GM20431 (cell line): ENCODE data around the gene PRX.
"Not testable (repeated sequence)": the region's sequence is repeated elsewhere in the genome, so short reads cannot be mapped to it uniquely, and the experiment has no call there.

Source experiments
- in situ Hi-C: fragments of 300-500 bp; cut with MseI, MboI; formaldehyde crosslinking; loops from one replicate; pipeline ENCODE4 v1.15.0; 2020; ENCODE audit warnings: low sequenced_read_pairs; ENCODE audit not compliant: unreplicated experiment

The PRX gene

DNA sequence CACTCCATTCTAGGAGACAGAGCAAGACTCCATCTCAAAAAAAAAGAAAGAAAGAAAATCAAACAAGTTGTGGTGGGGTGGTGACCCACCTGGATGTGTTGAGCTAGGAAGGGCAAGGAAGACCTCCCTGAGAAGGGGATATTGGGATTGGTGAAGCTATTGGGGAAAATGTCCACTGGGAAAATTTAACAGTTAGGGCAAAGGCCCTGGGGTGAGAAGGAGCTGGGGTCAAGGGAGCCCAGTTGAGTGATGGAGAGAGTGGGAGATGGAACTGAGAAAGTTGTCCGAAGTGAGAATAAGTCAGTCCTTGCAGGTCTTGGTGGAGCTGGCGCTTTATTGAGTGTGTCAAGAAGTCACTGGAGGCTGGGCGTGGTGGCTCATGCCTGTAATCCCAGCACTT, 25.1 kb upstream of the PRX start:
- in situ Hi-C loops, result no loop called here

DNA sequence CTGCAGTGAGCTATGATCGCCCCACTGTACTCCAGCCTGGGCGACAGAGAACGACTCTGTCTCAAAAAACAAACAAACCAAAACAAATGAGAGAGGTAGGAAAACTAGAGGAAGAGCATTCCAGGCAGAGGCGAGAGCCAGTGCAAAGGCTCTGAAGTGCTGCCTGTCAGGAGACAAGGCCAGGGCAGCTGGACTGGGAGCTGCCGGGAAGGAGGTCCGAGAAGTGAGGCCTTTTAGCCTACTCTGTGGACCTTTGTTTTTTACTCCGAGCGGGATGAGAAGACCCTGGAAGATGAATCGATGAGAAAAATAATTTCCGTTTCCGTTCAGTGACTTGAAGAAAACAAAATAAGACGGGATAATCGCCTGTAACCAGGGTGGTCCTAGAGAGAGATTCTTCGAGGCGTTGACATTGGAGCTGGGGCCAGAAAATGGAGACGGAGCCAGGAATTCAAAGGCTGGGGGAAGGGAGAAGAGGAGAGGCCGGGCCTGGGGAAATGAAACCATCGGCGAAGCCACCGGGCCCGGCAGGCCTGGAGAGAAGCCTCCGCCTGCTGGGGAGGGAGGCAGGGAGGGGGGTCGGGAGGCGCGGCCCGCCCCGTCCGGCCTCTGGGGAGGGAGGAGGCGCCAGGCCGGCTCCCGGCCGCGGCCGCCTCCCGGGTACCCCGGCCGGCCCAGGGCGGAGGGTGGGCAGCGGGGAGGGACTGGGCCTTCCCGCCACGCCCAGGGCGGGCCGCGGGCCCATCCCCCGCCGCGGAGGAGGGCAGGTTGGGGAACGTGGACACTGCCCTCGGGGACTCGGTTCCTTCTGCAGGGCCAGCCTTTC, 20.4 kb upstream of the PRX start:
- in situ Hi-C loops, result no loop called here

DNA sequence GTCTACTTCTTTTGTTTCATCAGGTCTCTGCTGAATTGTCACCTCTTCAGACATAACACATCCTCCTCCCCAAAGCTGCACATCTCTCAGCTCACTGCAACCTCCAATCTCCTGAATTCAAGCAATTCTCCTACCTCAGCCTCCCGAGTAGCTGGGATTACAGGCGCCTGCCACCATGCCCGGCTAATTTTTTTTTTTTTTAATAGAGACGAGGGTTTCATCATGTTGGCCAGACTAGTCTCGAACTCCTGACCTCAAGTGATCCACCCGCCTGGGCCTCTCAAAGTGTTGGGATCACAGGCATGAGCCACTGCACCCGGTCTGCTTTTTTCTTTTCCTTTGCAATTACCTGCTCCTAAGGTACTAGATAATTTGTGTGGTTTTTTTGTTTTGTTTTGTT, 19.6 kb upstream of the PRX start:
- in situ Hi-C loops, result not testable (repeated sequence)

DNA sequence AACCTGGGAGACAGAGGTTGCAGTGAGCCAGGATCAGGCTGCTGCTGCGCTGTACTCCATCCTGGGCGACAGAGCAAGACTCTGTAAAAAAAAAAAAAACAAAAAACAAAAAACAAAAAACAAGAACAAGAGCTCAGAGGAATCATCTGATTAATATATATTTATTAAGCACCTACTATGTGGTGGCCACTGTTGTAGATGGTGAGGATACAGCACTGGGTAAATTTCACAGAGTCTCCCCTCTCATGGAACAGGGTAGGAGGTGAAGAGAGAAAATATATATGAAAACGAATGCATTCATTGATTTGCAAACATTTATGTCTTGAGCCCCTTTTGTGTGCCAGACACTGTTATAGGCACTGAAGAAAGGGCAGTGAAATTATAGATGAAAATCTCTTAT, 18.5 kb upstream of the PRX start:
- in situ Hi-C loops, result no loop called here

DNA sequence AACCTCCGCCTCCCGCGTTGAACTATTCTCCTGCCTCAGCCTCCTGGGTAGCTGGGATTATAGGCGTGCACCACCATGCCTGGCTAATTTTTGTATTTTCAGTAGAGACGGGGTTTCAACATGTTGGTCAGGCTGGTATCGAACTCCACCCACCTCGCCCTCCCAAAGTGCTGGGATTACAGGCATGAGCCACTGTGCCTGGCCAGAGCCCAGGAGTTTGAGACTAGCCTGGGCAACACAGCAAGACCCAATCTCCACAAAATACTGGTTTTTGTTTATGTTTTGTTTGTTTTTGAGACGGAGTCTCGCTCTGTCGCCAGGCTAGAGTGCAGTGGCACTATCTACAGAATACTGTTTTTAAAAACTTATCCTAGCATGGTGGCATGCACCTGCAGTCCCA, 17.1 kb upstream of the PRX start:
- in situ Hi-C loops, result not testable (repeated sequence)

DNA sequence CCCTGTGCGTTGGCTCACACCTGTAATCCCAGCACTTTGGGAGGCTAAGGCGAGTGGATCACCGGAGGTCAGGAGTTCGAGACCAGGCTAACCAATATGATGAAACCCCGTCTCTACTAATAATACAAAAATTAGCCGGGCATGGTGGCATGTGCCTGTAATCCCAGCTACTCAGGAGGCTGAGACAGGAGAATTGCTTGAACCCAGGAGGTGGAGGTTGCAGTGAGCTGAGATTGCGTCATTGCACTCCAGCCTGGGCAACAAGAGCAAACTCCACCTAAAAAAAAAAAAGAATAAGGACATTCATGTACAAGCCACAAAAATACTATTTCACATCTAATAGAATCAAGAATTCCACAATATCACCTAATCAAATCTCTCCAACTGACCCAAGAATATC, 15.0 kb upstream of the PRX start:
- in situ Hi-C loops, result not testable (repeated sequence)

DNA sequence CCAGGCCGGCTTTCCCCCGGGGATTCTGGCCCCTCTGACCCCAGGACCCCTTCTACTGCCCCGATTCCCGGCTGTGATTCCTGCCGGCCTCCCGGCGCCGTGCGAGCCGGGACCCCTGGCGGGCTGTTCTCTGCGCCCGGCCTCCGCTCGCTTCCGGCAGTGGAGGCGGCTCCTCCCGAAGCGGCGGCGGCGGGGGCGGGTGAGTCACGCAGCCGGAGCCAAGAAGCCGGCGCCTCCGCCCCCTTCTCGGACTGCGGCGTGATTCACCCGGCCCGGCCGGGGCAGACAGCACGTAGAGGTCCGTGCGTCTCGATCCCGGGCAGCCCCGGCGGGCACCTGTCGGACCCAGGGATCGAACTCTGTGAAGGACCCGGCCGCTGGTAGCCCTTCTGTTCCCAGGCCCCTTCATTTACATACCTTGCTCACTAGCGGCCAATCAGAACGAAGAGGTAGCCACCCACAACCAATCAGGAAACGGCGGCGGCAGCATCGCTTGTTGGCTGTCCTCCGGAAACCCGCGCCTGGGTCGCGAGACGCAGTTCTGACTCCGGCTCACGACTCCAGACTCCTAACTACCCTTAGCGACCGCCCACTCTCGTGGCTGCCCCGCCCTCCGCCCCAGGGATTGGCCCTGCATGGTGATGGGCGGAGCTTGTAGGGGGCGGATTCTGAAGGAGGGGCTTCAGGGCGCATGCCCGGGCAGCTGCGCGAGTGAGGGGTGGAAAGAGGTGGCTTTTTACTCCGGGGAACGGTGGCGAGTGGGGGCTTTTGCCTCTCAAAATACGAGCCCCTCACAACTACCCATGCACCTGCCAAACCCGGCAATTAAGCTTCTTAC, 12.5 kb upstream of the PRX start, which contains the start of gene SERTAD1:
Gene SERTAD1, minus strand, starts transcription at position 543 of the 838 bp plus-strand sequence. CDS start 2,446 bp downstream, outside the sequence.
- in situ Hi-C loops, result no loop called here

DNA sequence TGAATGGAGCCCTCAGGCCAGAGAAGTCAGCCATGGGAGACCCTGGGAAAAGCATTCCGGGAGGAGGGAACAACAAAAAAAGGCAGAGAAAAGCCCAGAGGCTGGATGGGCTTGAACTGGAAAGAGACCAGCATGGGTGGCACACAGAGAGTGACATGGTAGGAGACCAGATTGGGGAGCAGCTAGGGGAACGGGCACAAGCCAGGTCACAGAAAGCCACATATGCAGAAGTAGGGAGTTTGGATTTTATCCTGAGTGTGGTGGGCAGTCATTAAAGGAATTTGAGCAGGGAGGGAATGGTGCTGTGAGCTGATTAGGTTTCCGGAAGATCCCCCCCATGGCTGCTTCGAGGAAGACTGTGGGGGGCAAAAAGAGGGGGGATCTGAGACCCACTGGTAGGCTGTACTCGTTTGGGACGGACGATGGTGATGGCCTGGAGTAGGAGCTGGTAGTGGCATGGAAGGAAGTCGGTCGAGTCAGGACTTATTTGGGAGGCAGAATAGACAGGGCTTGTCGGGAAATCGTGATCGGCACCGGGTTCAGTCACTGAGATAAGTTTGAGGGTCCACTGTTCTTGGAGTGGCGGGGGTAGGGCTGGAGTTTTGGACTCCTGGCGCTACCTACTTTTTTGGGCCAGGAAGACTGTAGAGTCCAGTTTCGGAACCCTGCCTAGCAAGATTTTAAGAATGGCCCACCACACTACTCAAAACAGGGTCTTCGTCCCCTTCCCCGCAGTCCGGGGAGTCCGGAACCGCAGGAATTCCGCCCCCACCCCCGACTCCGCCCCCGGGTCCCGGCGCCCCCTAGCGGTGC, 11.7 kb upstream of the PRX start:
- in situ Hi-C loops, result no loop called here

DNA sequence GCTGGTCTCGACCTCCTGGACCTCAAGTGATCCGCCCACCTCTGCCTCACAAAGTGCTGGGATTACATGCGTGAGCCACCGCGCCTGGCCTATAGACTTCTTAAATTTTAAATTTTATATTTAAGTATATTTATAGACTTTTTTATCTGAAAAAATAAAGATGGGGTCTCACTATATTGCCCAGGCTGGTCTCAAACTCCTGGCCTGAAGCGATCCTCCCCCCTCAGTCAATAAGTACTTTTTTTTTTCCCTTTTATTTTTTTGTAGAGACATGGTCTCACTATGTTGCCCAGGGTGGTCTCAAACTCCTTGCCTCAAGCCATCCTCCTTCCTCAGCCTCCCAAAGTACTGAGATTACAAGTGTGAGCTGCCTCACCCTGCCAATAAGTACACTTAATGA, 10.8 kb upstream of the PRX start:
- in situ Hi-C loops, result no loop called here

DNA sequence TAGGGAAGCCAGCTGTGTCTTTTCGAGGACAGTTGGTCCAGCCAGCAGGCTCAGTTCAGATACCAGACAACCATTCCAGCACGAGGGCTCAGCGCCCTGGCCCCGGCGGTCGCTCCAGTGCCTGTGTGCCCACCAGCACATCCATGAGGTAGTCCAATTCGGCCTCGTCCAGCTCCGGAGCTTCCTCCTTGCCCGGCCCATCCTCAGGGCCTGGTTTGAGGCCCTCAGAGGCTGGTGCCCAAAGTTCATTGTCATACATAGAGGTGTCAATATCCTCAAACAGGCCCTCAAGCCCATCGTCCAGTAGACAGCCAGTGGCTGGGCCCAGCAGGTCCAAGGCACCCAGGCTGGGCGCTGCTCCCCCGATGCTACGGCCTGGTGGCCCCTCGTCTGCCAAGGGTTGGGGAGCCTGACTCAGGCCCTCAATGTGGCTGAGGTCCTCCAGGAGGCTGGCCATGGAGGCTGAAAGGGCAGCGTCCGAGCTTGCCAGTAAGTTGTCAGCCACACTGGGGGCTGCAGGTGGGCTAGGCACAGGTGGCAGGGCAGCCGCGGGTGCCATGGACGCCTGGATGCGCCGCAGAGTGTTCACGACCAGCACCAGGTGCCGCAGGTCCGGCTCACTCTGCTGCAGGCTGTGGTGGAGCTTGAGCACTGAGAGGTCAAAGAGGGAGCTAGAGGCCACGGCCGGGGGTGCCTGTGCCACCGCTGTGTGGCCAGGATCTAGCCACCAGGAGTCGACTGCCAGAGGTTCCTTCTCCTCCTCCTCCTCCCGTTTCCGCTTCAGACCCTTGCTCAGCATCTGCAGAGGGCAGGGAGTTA, 9.8 kb upstream of the PRX start:
- in situ Hi-C loops, result no loop called here

DNA sequence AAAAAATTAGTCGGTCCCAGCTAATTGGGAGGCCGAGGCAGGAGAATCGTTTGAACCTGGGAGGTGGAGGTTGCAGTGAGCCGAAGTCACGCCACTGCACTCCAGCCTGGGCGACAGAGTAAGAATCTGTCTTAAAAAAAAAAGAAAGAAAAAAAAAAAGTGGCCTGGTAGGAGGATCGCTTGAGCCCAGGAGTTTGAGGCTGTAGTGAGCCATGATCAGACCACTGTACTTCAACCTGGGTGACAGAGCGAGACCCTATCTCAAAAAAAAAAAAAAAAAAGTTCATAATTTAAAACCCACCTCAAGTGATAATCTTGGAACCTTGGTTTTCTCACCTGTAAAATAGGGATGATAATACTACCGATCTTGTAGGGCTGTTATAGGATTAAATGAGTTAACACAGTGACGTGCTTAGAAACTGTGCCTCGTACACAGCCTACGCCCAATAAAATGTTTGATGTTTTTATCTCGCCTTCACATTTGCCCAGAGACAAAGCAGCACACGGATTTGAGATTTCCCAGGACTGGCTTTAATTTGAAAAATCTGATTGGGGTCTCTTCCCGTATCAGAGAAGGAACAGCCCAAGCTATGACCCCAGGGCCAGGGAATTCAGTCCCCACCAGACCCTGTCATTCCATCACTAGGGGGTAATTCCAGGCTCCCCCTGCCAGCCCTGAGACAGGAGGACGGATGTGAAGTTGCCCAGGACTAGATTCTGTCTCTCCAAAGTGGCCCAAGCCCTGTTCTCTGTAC, 9.0 kb upstream of the PRX start:
- in situ Hi-C loops, result no loop called here

DNA sequence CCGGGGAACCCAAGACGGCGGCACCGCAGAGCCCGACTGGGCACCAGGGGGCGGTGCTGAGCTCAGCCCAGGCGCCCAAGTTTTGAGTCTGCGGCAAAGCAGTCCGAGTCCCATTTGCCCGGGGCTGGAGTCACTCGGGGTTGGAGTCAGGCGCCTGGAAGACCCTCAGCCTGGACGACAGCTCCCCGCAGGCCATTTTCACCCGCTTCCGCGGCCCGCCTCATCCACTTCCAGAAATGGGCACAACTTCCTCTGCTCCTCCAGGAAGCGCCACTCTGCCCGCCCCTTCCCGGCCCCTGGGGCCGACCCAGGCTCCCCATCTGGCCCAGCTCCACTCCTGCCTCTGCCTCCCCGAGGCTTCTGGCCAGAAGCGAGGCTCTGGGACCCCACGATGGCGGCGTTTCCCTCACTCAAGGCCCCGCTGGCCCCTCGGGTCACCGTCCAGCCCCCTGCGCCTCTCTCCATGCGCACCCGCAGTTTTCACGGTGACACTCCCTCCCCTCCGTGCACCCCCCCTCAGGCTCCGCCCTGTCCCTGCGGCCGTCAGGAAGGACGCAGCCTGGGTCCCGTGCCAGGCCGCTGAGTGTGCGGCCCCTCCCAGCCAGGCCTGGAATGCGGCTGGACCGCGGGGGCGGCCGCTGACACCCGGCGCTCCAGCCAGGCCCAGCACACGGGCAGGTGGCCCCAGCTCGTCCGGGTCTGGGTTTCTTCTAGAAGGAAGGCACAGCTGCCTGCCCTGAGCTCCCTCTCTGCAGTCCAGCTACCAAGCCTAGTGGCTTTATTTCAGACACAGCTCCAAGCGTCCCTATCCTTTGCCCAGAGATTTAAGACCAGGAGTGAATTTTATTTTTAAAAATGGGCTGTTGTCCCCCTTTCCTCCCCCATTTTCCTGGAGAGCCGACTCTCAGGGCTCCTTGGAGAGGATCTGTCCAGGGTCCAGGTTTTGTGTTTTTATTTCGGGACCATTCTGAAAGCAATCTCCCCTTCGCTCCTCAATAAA, 7.9 kb upstream of the PRX start:
- in situ Hi-C loops, result no loop called here

DNA sequence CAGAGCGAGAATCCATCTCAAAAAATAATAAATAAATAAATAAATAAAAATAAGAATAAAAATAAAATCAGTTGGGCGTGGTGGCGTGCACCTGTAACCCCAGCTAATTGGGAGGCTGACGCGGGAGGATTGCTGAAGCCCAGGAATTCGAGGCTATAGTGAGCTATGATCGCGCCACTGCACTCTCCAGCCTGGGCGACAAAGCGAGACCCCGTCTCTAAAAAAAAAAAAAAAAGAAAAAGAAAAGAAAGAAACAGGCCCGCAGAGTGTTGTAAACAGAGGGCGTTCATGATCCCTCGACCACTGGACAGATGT, 7.2 kb upstream of the PRX start:
- in situ Hi-C loops, result no loop called here

DNA sequence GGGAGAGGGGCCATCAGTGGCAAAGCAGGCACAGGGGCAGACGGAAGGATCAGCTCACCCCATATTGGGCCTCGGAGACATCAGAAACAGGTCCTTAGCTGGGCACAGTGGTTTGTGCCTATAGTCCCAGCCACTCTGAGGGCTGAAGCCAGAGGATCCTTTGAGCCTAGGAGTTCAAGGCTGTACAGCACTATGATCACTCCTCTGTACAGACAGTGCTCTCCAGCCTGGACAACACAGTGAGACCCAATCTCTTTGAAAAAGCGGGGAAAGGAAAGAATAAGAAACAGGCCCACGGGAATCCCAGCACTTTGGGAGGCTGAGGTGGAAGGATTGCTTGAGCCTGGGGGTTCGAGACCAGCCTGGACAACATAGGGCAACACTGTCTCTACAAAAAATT, 6.6 kb upstream of the PRX start:
- in situ Hi-C loops, result no loop called here

DNA sequence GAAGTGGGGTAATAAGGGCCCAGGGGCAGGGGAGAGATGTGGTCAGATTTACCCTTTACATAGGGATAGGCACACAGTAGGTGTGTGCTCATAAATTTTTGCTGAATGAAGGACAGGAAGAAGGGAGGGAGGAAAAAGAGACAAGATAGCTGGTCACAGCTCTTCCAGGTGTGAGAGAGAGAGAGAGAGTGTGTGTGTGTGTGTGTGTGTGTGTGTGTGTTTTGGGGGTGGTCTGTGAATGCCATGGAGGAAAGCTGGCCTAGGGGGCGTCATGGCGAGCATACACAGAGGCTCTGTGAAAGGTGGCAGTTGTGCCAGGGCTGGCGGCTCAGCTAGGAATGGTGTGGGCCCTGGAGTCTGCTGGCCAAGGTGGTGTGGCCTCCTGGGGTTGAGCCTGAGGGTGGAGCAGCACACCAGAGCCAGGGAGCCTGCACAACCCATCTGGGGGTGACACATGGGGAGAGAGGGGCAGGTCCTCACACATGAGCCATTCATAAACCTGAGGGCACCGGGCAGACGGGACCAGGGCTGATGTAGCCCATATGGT, 6.0 kb upstream of the PRX start:
- in situ Hi-C loops, result no loop called here

DNA sequence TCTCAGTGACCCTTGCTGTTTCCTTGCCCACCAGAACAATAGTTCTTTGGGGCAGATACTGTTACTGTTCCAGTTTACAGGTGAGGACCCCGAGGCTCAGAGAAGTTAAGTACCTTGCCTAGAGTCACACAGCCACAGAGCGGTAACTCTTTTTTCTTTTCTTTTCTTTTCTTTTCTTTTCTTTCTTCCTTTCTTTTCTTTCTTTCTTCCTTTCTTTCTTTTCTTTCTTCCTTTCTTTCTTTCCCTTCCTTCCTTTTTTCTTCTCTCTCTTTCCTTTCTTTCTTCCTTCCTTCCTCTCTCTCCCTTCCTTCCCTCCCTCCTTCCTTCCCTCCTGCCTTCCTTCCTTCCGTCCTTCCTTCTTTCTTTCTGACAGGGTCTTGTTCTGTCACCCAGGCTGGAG, 4.9 kb upstream of the PRX start:
- in situ Hi-C loops, result no loop called here

DNA sequence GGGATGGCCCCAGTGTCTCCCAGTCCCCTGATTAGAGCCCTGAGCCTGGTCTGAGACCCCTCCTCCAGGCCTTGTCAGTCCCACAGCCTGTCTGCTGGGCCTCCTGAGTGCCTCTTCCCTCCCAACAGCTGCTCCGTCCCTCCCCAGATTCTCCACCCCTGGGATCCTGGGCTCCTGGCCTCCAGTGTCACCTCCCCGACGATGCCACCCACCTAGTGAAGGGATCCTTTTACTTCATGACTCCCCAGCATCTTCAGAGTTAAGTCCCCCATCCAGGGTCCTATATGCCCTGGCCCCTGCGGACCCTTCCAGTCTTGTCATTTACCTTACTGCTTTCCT, 4.4 kb upstream of the PRX start:
- in situ Hi-C loops, result no loop called here
